Measurements from ENCODE around the gene PDHA1.
A peak's percentile ranks its signal among the peaks of the same experiment; 100 is the strongest.

PDHA1 gene
- 72.2 to 115 reads per million in 2 experiments for total RNA-seq

- DNase-seq (ENCODE audit: low read depth), result peak; percentile 88
Measured at GRCh38 chrX:19343535-19344408, at the start of gene PDHA1. Gene PDHA1 (plus strand): TSS chrX:19343927. CDS start chrX:19344038, 111 bp downstream.

- no peak for DNase-seq (ENCODE audit: low read depth)
Measured at GRCh38 chrX:19303256-19303880, 40.4 kb upstream of the PDHA1 start.

GRCh38 chrX:19326567-19326966 is 17.2 kb upstream of the PDHA1 start:
- DNase-seq (ENCODE audit: low read depth), result no peak

GRCh38 chrX:19331831-19332230 is 11.9 kb upstream of the PDHA1 start:
- DNase-seq (ENCODE audit: low read depth), result no peak

GRCh38 chrX:19332983-19333382 is 10.7 kb upstream of the PDHA1 start:
- DNase-seq (ENCODE audit: low read depth), result no peak

GRCh38 chrX:19334945-19335626 is 8.6 kb upstream of the PDHA1 start:
- DNase-seq (ENCODE audit: low read depth), result no peak

GRCh38 chrX:19342331-19342906 is 1.3 kb upstream of the PDHA1 start:
- DNase-seq (ENCODE audit: low read depth), result no peak

GRCh38 chrX:19343085-19343534 is 617 bp upstream of the PDHA1 start:
- no peak for DNase-seq (ENCODE audit: low read depth)

GRCh38 chrX:19344661-19345060 is 934 bp downstream of the PDHA1 start:
- no peak for DNase-seq (ENCODE audit: low read depth)

GRCh38 chrX:19347916-19348315 is 4.2 kb downstream of the PDHA1 start:
- no peak for DNase-seq (ENCODE audit: low read depth)

- DNase-seq (ENCODE audit: low read depth), result no peak
Measured at GRCh38 chrX:19349264-19349663, 5.5 kb downstream of the PDHA1 start.

- no peak for DNase-seq (ENCODE audit: low read depth)
Measured at GRCh38 chrX:19350941-19351384, 7.2 kb downstream of the PDHA1 start.

- no peak for DNase-seq (ENCODE audit: low read depth)
Measured at GRCh38 chrX:19354625-19355024, 10.9 kb downstream of the PDHA1 start.

- DNase-seq (ENCODE audit: low read depth), result no peak
Measured at GRCh38 chrX:19358521-19358920, 14.8 kb downstream of the PDHA1 start.

GRCh38 chrX:19360903-19361302 is 17.2 kb downstream of the PDHA1 start:
- no peak for DNase-seq (ENCODE audit: low read depth)

GRCh38 chrX:19361701-19362100 is 18.0 kb downstream of the PDHA1 start:
- no peak for DNase-seq (ENCODE audit: low read depth)

GRCh38 chrX:19368576-19368975 is 24.8 kb downstream of the PDHA1 start:
- DNase-seq (ENCODE audit: low read depth), result no peak

- no peak for DNase-seq (ENCODE audit: low read depth)
Measured at GRCh38 chrX:19370061-19370460, 26.3 kb downstream of the PDHA1 start.

- DNase-seq (ENCODE audit: low read depth), result peak; percentile 48
Measured at GRCh38 chrX:19372170-19372546, 28.4 kb downstream of the PDHA1 start.

GRCh38 chrX:19372547-19373331 is 29.0 kb downstream of the PDHA1 start:
- DNase-seq (ENCODE audit: low read depth), result no peak

- DNase-seq (ENCODE audit: low read depth), result no peak
Measured at GRCh38 chrX:19373351-19373891, 29.7 kb downstream of the PDHA1 start.
